HepG2 (cell line): ENCODE results near the gene ADSS1. TPM values are rescaled to one million over a fixed set of nuclear protein-coding genes. Genes with fewer than 3 reads are reported as not detected.

Source experiments
- AHDC1 ChIP-seq: sonication (generic); formaldehyde crosslinking; IDR thresholded peaks from 2 replicates; pipeline ENCODE4 v1.5.1; 2020; ENCODE audit warnings: mild to moderate bottlenecking, missing genetic modification reagents, borderline replicate concordance
- CCDC6 ChIP-seq: sonication (generic); formaldehyde crosslinking; IDR thresholded peaks from 2 replicates; pipeline ENCODE4 v1.8.1; 2022; ENCODE audit warnings: mild to moderate bottlenecking, missing genetic modification reagents, moderate library complexity
- FOXC1 ChIP-seq: sonication (generic); formaldehyde crosslinking; IDR thresholded peaks from 2 replicates; pipeline ENCODE4 v1.8.0; 2022; ENCODE audit warnings: mild to moderate bottlenecking, missing genetic modification reagents, borderline replicate concordance
- HIVEP1 ChIP-seq: sonication (generic); formaldehyde crosslinking; IDR thresholded peaks from 2 replicates; pipeline ENCODE4 v1.4.0; 2020; ENCODE audit warnings: mild to moderate bottlenecking, missing genetic modification reagents
- HNRNPL ChIP-seq: fragments of 200-400 bp; formaldehyde crosslinking; IDR thresholded peaks from 2 replicates; pipeline ENCODE4 v1.6.1; 2017; ENCODE audit warnings: mild to moderate bottlenecking, low read depth, low read length
- HOXA3 ChIP-seq: sonication (generic); formaldehyde crosslinking; IDR thresholded peaks from 2 replicates; pipeline ENCODE4 v1.5.0; 2020; ENCODE audit warnings: missing genetic modification reagents
- ISL2 ChIP-seq: sonication (generic); formaldehyde crosslinking; IDR thresholded peaks from 2 replicates; pipeline ENCODE4 v1.5.0; 2020; ENCODE audit warnings: missing genetic modification reagents
- KLF6 ChIP-seq: IDR thresholded peaks from 2 replicates; pipeline ENCODE4 v1.8.0; 2016; ENCODE audit warnings: missing biosample characterization, missing genetic modification reagents
- MEF2D ChIP-seq: sonication (generic); formaldehyde crosslinking; IDR thresholded peaks from 2 replicates; pipeline ENCODE4 v1.5.1; 2020; ENCODE audit warnings: mild to moderate bottlenecking, missing genetic modification reagents
- RARA ChIP-seq: IDR thresholded peaks from 2 replicates; pipeline ENCODE4 v1.6.1; 2016; ENCODE audit warnings: missing genetic modification reagents, missing compliant biosample characterization
- TBX2 ChIP-seq: sonication (generic); formaldehyde crosslinking; IDR thresholded peaks from 2 replicates; pipeline ENCODE4 v1.5.0; 2020; ENCODE audit warnings: missing genetic modification reagents, mild to moderate bottlenecking, borderline replicate concordance
- ZFYVE20 ChIP-seq: sonication (generic); formaldehyde crosslinking; IDR thresholded peaks from 2 replicates; pipeline ENCODE4 v1.8.0; 2023; ENCODE audit warnings: low read depth, mild to moderate bottlenecking, moderate library complexity, missing genetic modification reagents, borderline replicate concordance
- ZNF546 ChIP-seq: sonication (generic); formaldehyde crosslinking; conservative IDR thresholded peaks from 2 replicates; pipeline ENCODE4 v1.8.1; 2023; ENCODE audit warnings: mild to moderate bottlenecking, missing genetic modification reagents
- ZNF781 ChIP-seq: sonication (generic); formaldehyde crosslinking; IDR thresholded peaks from 2 replicates; pipeline ENCODE4 v1.5.1; 2020; ENCODE audit warnings: borderline replicate concordance, mild to moderate bottlenecking, missing genetic modification reagents; ENCODE audit errors: not compliant biosample characterization
- polyA plus RNA-seq, 8 experiments: library from polyadenylated mRNA; depleted of rRNA in 3 of 8; stranded (reverse) in 7 of 8; unstranded in 1 of 8; fragments of >200 nt; fragmentation: Illumina TruSeq in 4 of 8; extraction: Trizol in 4 of 8; gene quantifications; 2 replicates each; pipeline versions ENCODE4 v1.2.1 to v1.2.3, GENCODE V29; 2011 to 2016; ENCODE audit warnings: low read depth in 4 of 8, missing spikeins in 1 of 8, mixed read lengths in 1 of 8; ENCODE audit not compliant: insufficient read depth in 1 of 8
- total RNA-seq, 5 experiments: library from RNA; depleted of rRNA; stranded (reverse); fragments of >200 nt; fragmentation: Illumina TruSeq; extraction: Trizol; gene quantifications; 2 replicates each; pipeline ENCODE4 v1.2.3, GENCODE V29; 2016; ENCODE audit warnings: low read depth in 1 of 5
- TF ChIP-seq, protein P1 (sequence below), 2 experiments: sonication (generic) in 1 of 2; formaldehyde crosslinking in 1 of 2; IDR thresholded peaks; 2 replicates each; pipeline versions ENCODE4 v1.4.0 to v1.6.1; 2018 to 2020; ENCODE audit warnings: missing genetic modification reagents in 2 of 2, borderline replicate concordance in 1 of 2, low read depth in 1 of 2, mild to moderate bottlenecking in 1 of 2, missing biosample characterization in 1 of 2
- TF ChIP-seq, protein P2 (sequence below): sonication (generic); formaldehyde crosslinking; IDR thresholded peaks from 2 replicates; pipeline ENCODE4 v1.4.0; 2020; ENCODE audit warnings: missing genetic modification reagents
- TF ChIP-seq, protein P3 (sequence below): sonication (generic); IDR thresholded peaks from 2 replicates; pipeline ENCODE4 v1.6.1; 2016; ENCODE audit warnings: low read depth, borderline replicate concordance

ADSS1 gene
- total and polyA plus RNA-seq, 2 of the 13 experiments (the other 11 are each of a cell fraction or from before 2014, with no cell fraction given): 1.0 to 36.7 TPM

GRCh38 chr14:104687601-104688504, 36.2 kb upstream of the ADSS1 start (continued):
- peak; percentile 59 for TF ChIP-seq HOXA3 (CRISPR knock-in tag)
- peak; percentile 45; the same call in 1 of the 2 replicates for TF ChIP-seq ZNF546 (CRISPR knock-in tag)
- TF ChIP-seq CCDC6 (CRISPR knock-in tag): peak; percentile 86
- TF ChIP-seq HIVEP1: peak; percentile 55
- TF ChIP-seq ZNF781: peak; percentile 73
- peak; percentile 63 for TF ChIP-seq RARA (CRISPR knock-in tag)
- TF ChIP-seq MEF2D (CRISPR knock-in tag): peak; percentile 50; the same call in 1 of the 2 replicates
- TF ChIP-seq ZFYVE20 (CRISPR knock-in tag): no peak
- no peak for TF ChIP-seq FOXC1 (CRISPR knock-in tag)
- TF ChIP-seq TBX2 (CRISPR knock-in tag): peak; percentile 66; the same call in 1 of the 2 replicates
- TF ChIP-seq ISL2 (CRISPR knock-in tag): peak; percentile 62
- TF ChIP-seq, protein P1, sequence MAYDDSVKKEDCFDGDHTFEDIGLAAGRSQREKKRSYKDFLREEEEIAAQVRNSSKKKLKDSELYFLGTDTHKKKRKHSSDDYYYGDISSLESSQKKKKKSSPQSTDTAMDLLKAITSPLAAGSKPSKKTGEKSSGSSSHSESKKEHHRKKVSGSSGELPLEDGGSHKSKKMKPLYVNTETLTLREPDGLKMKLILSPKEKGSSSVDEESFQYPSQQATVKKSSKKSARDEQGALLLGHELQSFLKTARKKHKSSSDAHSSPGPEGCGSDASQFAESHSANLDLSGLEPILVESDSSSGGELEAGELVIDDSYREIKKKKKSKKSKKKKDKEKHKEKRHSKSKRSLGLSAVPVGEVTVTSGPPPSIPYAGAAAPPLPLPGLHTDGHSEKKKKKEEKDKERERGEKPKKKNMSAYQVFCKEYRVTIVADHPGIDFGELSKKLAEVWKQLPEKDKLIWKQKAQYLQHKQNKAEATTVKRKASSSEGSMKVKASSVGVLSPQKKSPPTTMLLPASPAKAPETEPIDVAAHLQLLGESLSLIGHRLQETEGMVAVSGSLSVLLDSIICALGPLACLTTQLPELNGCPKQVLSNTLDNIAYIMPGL (CRISPR knock-in tag; IDR thresholded peaks at IDR 0.05; ENCODE audit: borderline replicate concordance in 1 of 2, low read depth in 1 of 2): peak; percentile 36 to 71; a peak in 3 of 4 replicates
- 0 out of 2 replicates have a peak, but pooled peaks have one; percentile 12 for TF ChIP-seq KLF6 (CRISPR knock-in tag)
- peak; percentile 32; the same call in 1 of the 2 replicates for TF ChIP-seq AHDC1 (CRISPR knock-in tag)
- peak; percentile 100 for TF ChIP-seq HNRNPL
- TF ChIP-seq, protein P2, sequence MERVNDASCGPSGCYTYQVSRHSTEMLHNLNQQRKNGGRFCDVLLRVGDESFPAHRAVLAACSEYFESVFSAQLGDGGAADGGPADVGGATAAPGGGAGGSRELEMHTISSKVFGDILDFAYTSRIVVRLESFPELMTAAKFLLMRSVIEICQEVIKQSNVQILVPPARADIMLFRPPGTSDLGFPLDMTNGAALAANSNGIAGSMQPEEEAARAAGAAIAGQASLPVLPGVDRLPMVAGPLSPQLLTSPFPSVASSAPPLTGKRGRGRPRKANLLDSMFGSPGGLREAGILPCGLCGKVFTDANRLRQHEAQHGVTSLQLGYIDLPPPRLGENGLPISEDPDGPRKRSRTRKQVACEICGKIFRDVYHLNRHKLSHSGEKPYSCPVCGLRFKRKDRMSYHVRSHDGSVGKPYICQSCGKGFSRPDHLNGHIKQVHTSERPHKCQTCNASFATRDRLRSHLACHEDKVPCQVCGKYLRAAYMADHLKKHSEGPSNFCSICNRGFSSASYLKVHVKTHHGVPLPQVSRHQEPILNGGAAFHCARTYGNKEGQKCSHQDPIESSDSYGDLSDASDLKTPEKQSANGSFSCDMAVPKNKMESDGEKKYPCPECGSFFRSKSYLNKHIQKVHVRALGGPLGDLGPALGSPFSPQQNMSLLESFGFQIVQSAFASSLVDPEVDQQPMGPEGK (CRISPR knock-in tag): peak; percentile 78
- TF ChIP-seq, protein P3, sequence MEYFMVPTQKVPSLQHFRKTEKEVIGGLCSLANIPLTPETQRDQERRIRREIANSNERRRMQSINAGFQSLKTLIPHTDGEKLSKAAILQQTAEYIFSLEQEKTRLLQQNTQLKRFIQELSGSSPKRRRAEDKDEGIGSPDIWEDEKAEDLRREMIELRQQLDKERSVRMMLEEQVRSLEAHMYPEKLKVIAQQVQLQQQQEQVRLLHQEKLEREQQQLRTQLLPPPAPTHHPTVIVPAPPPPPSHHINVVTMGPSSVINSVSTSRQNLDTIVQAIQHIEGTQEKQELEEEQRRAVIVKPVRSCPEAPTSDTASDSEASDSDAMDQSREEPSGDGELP: peak; percentile 72; the same call in 1 of the 2 replicates
